Measurements from ENCODE around the gene AKT3. TPM values are rescaled to one million over a fixed set of nuclear protein-coding genes. Genes with fewer than 3 reads are reported as not detected.
A peak's percentile ranks its signal among the peaks of the same experiment; 100 is the strongest.
"Not testable (repeated sequence)": the region's sequence is repeated elsewhere in the genome, so short reads cannot be mapped to it uniquely, and the experiment has no call there.

Gene AKT3
- total RNA-seq = 35.3 and 39.3 TPM in 2 replicates

GRCh38 chr1:243850202-243850451 is at the start of gene AKT3:
TSS of gene AKT3 (minus strand) at chr1:243850243. CDS start at chr1:243843170, 7,073 bp downstream.
- DNase-seq (ENCODE audit: low spot score) = no peak
- H3K27ac Mint-ChIP-seq = peak within 1 kb of the TSS; percentile 99
- intact Hi-C loops (cut with micrococcal nuclease) = loop anchor here (1.0 to 10.0 kb wide), 5 partner anchors 87 to 803 kb away; partner anchors contain the start of gene DESI2
- H3K9me3 Mint-ChIP-seq = no peaks in the 10 kb centered on the region
- peaks cover 18% of the 10 kb centered on the region for H3K4me1 Mint-ChIP-seq (ENCODE audit: low read depth)
- peaks cover 36% of the 10 kb centered on the region for H3K27me3 Mint-ChIP-seq (ENCODE audit: low read depth)
- H3K4me3 Mint-ChIP-seq (ENCODE audit: low read depth) = peak within 1 kb of the TSS; percentile 95
- peaks cover 3% of the 10 kb centered on the region for H3K36me3 Mint-ChIP-seq (ENCODE audit: low read depth)

DNA sequence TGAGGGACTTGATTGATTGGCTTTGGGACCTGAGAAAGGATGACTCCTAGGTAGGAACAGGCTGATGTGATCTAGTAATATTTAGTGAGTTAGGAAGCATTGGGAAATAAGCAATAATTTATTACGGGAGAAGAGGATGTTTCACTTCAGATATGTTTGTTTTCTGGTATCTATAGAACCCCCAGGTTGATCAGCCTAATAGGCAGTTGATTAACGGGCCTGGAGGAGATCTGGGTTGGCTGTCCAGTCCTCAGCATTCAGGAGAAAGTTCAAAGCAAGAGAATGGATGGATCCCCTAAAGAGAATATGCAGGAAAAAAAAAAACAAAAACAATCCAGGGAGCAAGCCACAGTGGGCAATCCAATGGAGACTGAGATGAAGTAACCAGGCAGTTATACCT is 48.2 kb upstream of the AKT3 start:
- no peak overlapping the region for H3K27ac Mint-ChIP-seq
- DNase-seq (ENCODE audit: low spot score) = no peak
- H3K27me3 Mint-ChIP-seq (ENCODE audit: low read depth) = peaks cover 4% of the 10 kb centered on the region
- intact Hi-C loops (cut with micrococcal nuclease) = no loop called here
- H3K4me3 Mint-ChIP-seq (ENCODE audit: low read depth) = no peak overlapping the region
- H3K4me1 Mint-ChIP-seq (ENCODE audit: low read depth) = no peaks in the 10 kb centered on the region
- no peaks in the 10 kb centered on the region for H3K9me3 Mint-ChIP-seq
- H3K36me3 Mint-ChIP-seq (ENCODE audit: low read depth) = no peaks in the 10 kb centered on the region

- Mint-ChIP-seq H3K4me1 (ENCODE audit: low read depth) (no peaks in the 10 kb centered on the region), H3K36me3 (ENCODE audit: low read depth) (no peaks in the 10 kb centered on the region), H3K27me3 (ENCODE audit: low read depth) (peaks cover 4% of the 10 kb centered on the region), H3K27ac (no peak overlapping the region), H3K9me3 (no peaks in the 10 kb centered on the region), H3K4me3 (ENCODE audit: low read depth) (no peak overlapping the region)
- DNase-seq (ENCODE audit: low spot score) = no peak
- intact Hi-C loops (cut with micrococcal nuclease) = no loop called here
These were observed 46.3 kb upstream of the AKT3 start for GRCh38 chr1:243896313-243896712.

DNA sequence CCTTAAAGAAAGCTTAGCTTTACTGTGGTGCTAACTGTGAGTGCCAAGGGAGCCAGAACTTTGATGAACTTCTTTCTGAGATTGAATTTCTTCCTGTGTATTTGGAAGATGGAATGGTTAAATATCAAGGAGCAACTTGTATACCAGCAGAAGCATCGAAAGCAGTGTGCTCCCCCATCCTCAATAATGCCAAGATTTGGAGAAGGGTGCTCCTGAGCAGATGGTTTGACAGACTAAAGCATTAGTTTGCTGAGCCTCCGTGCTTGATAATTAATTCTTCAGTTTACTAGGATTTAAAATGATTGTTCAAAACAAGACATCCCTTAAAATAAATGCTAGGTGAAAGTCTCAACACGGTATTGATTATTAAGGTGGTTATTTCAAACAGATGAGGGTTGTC is 42.4 kb upstream of the AKT3 start:
- H3K27me3 Mint-ChIP-seq (ENCODE audit: low read depth) = peaks cover 5% of the 10 kb centered on the region
- DNase-seq (ENCODE audit: low spot score) = no peak
- no peaks in the 10 kb centered on the region for H3K9me3 Mint-ChIP-seq
- H3K4me3 Mint-ChIP-seq (ENCODE audit: low read depth) = no peak overlapping the region
- intact Hi-C loops (cut with micrococcal nuclease) = no loop called here
- H3K36me3 Mint-ChIP-seq (ENCODE audit: low read depth) = no peaks in the 10 kb centered on the region
- H3K4me1 Mint-ChIP-seq (ENCODE audit: low read depth) = no peaks in the 10 kb centered on the region
- H3K27ac Mint-ChIP-seq = no peak overlapping the region

DNA sequence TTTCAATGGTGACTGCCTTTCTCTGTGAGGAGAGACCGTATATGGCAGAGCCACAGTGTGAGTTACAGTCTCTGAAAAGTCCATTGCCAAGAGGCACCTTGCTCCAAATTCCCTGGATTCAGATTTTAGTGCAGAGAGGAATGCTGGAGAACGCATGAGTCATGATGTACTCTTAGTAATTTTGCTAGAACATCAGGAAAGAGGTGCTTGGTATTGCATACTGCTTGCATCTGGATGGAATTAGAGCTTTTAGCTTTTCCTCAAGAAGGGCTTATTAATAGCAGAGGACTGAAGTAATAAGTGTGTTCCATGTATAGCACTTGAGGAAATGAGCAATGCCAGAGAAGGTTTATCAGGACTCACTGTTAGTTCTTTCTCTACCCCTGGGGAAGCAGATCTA is 40.5 kb upstream of the AKT3 start:
- intact Hi-C loops (cut with micrococcal nuclease) = no loop called here
- Mint-ChIP-seq H3K36me3 (ENCODE audit: low read depth) (no peaks in the 10 kb centered on the region), H3K4me3 (ENCODE audit: low read depth) (no peak overlapping the region), H3K27ac (no peak overlapping the region), H3K27me3 (ENCODE audit: low read depth) (peaks cover 4% of the 10 kb centered on the region), H3K4me1 (ENCODE audit: low read depth) (no peaks in the 10 kb centered on the region), H3K9me3 (no peaks in the 10 kb centered on the region)
- DNase-seq (ENCODE audit: low spot score) = no peak

DNA sequence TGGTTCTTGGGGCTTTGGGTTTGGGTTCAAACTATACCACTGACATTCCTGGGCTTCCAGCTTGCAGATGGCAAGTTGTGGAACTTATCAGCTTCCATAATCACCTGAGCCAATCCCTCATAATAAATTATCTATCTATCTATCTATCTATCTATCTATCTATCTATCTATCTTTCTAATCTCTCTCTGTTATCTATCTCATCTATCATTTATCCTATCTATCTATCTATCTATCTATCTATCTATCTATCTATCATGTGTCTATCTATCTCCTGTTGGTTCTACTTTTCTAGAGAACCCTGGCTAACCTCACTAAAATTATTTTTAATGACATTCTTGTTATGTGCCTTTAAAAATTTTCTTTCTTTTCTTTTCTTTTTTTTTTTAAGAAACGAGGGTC is 35.8 kb upstream of the AKT3 start:
- H3K27ac Mint-ChIP-seq = no peak overlapping the region
- no peaks in the 10 kb centered on the region for H3K9me3 Mint-ChIP-seq
- intact Hi-C loops (cut with micrococcal nuclease) = no loop called here
- DNase-seq (ENCODE audit: low spot score) = no peak
- H3K4me3 Mint-ChIP-seq (ENCODE audit: low read depth) = no peak overlapping the region
- H3K27me3 Mint-ChIP-seq (ENCODE audit: low read depth) = no peaks in the 10 kb centered on the region
- no peaks in the 10 kb centered on the region for H3K4me1 Mint-ChIP-seq (ENCODE audit: low read depth)
- H3K36me3 Mint-ChIP-seq (ENCODE audit: low read depth) = no peaks in the 10 kb centered on the region

DNA sequence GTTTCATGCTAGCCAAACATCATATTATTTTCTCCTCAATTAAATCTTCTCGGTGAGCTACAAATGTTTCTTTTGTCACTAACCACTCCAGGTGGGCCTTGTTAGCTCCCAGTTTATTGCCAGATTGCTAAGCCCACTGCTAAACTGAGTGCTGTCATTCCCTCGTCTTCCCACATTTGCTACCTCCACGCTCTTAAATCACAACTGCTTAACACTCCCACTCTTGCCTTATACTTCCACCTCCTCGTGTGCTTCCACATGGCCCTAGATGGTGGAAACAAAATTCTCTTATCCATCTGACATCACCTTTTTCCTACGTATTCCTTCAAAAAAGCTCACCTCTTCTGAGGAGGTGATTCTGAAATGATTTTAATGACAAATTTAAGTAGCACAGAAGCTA is 34.6 kb upstream of the AKT3 start:
- H3K4me3 Mint-ChIP-seq (ENCODE audit: low read depth) = no peak overlapping the region
- no peaks in the 10 kb centered on the region for H3K36me3 Mint-ChIP-seq (ENCODE audit: low read depth)
- peaks cover under 1% of the 10 kb centered on the region for H3K27me3 Mint-ChIP-seq (ENCODE audit: low read depth)
- no peak for DNase-seq (ENCODE audit: low spot score)
- no peaks in the 10 kb centered on the region for H3K4me1 Mint-ChIP-seq (ENCODE audit: low read depth)
- intact Hi-C loops (cut with micrococcal nuclease) = no loop called here
- H3K9me3 Mint-ChIP-seq = no peaks in the 10 kb centered on the region
- no peak overlapping the region for H3K27ac Mint-ChIP-seq

DNA sequence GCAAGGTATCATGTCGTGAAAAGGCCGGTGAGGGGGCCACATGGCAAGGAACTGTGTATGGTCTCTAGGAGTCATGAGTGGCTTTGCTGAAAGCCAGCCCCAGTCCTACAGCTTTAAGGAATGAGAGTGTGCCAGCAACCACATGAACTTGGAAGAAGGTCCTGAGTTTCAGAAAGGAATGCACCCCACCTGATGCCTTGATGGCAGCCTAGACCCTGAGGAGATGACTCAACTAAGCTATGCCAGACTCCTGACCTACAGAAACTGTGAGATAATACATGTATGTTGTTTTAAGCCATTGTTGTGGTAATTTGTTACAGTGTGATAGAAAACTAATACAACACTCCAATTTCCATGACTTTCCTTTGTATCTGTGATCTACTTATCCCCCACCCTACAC is 33.5 kb upstream of the AKT3 start:
- Mint-ChIP-seq H3K36me3 (ENCODE audit: low read depth) (no peaks in the 10 kb centered on the region), H3K4me1 (ENCODE audit: low read depth) (no peaks in the 10 kb centered on the region)
- intact Hi-C loops (cut with micrococcal nuclease) = no loop called here

DNA sequence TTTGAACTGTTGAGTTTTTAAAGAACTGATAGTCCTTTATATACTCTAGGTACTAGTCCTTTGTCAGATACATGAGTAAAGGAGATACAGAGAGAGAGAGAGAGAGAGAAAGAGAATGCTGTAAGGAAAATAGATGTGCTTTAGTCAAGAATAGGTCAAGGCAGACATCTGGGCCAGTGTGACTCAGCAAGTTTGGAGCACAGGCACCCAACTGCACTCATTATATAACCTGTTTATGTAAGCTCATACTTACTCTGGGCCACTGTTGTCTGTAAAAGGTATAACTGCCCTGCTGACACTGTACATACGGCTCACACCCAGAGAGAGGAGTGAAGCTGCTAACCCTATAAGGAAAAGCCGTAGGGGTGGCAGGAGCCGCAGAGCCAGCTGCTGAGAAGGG is 32.2 kb upstream of the AKT3 start:
- no peak overlapping the region for H3K27ac Mint-ChIP-seq
- DNase-seq (ENCODE audit: low spot score) = no peak
- no peaks in the 10 kb centered on the region for H3K4me1 Mint-ChIP-seq (ENCODE audit: low read depth)
- H3K9me3 Mint-ChIP-seq = peaks cover 4% of the 10 kb centered on the region
- intact Hi-C loops (cut with micrococcal nuclease) = no loop called here
- no peak overlapping the region for H3K4me3 Mint-ChIP-seq (ENCODE audit: low read depth)
- peaks cover 3% of the 10 kb centered on the region for H3K27me3 Mint-ChIP-seq (ENCODE audit: low read depth)
- no peaks in the 10 kb centered on the region for H3K36me3 Mint-ChIP-seq (ENCODE audit: low read depth)

More for the DNA sequence above, 33.5 kb upstream of the AKT3 start:
- H3K4me3 Mint-ChIP-seq (ENCODE audit: low read depth) = no peak overlapping the region
- no peak for DNase-seq (ENCODE audit: low spot score)
- H3K27ac Mint-ChIP-seq = no peak overlapping the region
- H3K27me3 Mint-ChIP-seq (ENCODE audit: low read depth) = peaks cover 3% of the 10 kb centered on the region
- H3K9me3 Mint-ChIP-seq = no peaks in the 10 kb centered on the region

DNA sequence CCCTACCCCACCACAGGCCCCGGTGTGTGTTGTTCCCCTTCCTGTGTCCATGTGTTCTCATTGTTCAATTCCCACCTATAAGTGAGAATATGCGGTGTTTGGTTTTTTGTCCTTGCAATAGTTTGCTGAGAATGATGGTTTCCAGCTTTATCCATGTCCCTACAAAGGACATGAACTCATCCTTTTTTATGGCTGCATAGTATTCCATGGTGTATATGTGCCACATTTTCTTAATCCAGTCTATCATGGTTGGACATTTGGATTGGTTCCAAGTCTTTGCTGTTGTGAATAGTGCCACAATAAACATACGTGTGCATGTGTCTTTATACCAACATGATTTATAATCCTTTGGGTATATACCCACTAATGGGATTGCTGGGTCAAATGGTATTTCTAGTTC is 27.0 kb upstream of the AKT3 start:
- H3K27ac Mint-ChIP-seq; H3K27me3 Mint-ChIP-seq (ENCODE audit: low read depth); H3K4me1 Mint-ChIP-seq (ENCODE audit: low read depth); H3K9me3 Mint-ChIP-seq; H3K36me3 Mint-ChIP-seq (ENCODE audit: low read depth); H3K4me3 Mint-ChIP-seq (ENCODE audit: low read depth); DNase-seq (ENCODE audit: low spot score); intact Hi-C loops (cut with micrococcal nuclease): not testable (repeated sequence)

DNA sequence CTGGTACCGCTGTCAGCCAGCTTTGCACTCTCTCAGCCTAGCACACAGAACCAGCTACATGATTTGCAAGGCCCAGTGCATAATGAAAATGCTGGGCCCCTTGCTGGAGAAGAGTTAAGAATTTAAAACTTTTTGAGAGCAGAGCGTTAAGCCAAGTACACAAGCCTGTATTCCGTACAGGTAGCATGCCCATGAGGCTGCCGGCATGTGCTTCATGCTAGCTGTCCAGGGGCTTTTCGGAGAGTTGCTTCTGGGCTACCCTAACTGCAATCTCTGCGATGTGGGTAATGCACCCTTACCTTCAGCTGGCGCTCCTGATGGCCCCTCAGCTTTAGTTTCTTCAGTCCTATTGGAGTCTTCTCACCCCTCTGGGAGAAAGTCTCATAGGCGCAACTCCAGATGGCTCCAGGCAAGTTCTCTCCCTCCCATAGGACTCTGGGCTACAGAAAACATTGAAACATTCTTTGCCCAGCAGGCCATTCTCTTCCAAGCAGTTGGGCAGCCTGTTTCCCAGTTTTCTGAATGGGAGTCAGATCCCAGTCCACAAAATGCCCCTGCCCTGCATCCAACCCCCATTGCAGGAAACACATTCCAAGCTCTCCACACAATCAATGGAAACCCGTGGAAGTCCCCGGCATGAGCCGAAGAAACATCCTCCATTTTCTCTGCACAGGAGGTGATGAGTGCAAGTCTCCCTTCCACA is 5.7 kb upstream of the AKT3 start:
- Mint-ChIP-seq H3K9me3 (no peaks in the 10 kb centered on the region), H3K36me3 (ENCODE audit: low read depth) (no peaks in the 10 kb centered on the region), H3K27me3 (ENCODE audit: low read depth) (peaks cover 52% of the 10 kb centered on the region), H3K27ac (no peak overlapping the region), H3K4me1 (ENCODE audit: low read depth) (peaks cover 11% of the 10 kb centered on the region), H3K4me3 (ENCODE audit: low read depth) (no peak overlapping the region)
- intact Hi-C loops (cut with micrococcal nuclease) = loop anchor here (10.0 kb wide), 2 partner anchors 439 to 511 kb away; no protein-coding TSS in a partner anchor
- no peak for DNase-seq (ENCODE audit: low spot score)

DNA sequence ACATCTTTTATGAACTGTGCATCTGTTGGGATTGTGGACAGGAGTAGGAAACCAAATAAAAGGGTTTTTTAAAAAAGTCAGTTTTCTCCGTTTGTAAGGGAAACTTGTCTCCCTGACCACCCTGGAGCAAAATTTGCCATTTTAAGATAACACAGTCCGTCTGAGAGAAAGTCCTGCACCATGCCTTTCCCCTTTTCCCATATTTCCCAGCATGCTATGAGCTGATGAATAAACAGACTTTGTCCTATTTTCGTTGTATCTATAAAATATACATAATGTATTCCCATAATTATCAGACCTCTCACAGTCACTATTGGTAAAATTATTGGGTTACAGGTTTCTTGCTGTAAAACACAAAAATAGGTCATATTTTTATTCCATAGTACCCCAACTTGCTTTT is 1.7 kb upstream of the AKT3 start:
- H3K27me3 Mint-ChIP-seq (ENCODE audit: low read depth) = peaks cover 38% of the 10 kb centered on the region
- peak overlapping the region; percentile 57 for H3K27ac Mint-ChIP-seq
- no peak for DNase-seq (ENCODE audit: low spot score)
- H3K4me3 Mint-ChIP-seq (ENCODE audit: low read depth) = peak overlapping the region; percentile 81
- H3K36me3 Mint-ChIP-seq (ENCODE audit: low read depth) = peaks cover 3% of the 10 kb centered on the region
- intact Hi-C loops (cut with micrococcal nuclease) = loop anchor here (1.0 to 10.0 kb wide), 5 partner anchors 86 to 801 kb away; partner anchors contain the start of genes CEP170 and DESI2
- H3K9me3 Mint-ChIP-seq = no peaks in the 10 kb centered on the region
- H3K4me1 Mint-ChIP-seq (ENCODE audit: low read depth) = peaks cover 18% of the 10 kb centered on the region

DNA sequence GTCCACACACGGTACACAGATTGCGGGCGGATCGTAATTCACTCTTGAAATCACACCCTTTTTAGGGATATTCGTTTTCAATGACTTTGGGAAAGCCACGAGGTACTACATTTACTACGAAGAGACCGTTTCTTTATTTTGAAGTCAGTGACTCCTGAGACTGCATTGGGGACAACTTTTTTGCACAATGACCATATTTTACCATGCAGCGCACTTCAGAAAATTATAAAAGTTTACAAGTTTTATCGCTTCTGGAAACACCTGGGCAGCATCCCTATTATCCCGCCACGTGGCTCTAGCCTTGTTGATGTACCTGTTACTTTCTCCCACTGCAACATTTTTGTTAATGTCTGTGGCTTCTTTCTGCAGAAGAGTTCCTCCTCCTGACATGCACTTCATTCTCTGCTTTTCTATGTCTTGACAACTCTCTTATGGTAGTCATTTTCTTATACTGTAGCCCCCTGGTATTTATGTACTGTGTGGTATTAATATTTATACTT is 1.3 kb upstream of the AKT3 start:
- intact Hi-C loops (cut with micrococcal nuclease) = loop anchor here (1.0 to 10.0 kb wide), 5 partner anchors 86 to 801 kb away; partner anchors contain the start of genes CEP170 and DESI2
- Mint-ChIP-seq H3K9me3 (no peaks in the 10 kb centered on the region), H3K36me3 (ENCODE audit: low read depth) (peaks cover 3% of the 10 kb centered on the region), H3K27me3 (ENCODE audit: low read depth) (peaks cover 40% of the 10 kb centered on the region), H3K27ac (peak overlapping the region; percentile 84), H3K4me1 (ENCODE audit: low read depth) (peaks cover 18% of the 10 kb centered on the region), H3K4me3 (ENCODE audit: low read depth) (peak overlapping the region; percentile 81)
- DNase-seq (ENCODE audit: low spot score) = no peak
